Neural progenitor cell (in vitro differentiated cells): Measurements from ENCODE around the gene IKBKE.

Experiments used
- EZH2 ChIP-seq: fragments of 200-600 bp; sonication (generic); IDR thresholded peaks from 2 replicates; pipeline ENCODE4 v1.6.1; 2017; ENCODE audit warnings: antibody characterized with exemption, mild to moderate bottlenecking, moderate library complexity
- EZH2phosphoT487 ChIP-seq: fragments of 200-600 bp; sonication (generic); IDR thresholded peaks from 2 replicates; pipeline ENCODE4 v1.6.1; 2017; ENCODE audit warnings: antibody characterized with exemption
- TF ChIP-seq, protein P1 (sequence below): fragments of 200-600 bp; sonication (generic); IDR thresholded peaks from 2 replicates; pipeline ENCODE4 v1.5.1; 2017; ENCODE audit warnings: antibody characterized with exemption, mild to moderate bottlenecking

DNA sequence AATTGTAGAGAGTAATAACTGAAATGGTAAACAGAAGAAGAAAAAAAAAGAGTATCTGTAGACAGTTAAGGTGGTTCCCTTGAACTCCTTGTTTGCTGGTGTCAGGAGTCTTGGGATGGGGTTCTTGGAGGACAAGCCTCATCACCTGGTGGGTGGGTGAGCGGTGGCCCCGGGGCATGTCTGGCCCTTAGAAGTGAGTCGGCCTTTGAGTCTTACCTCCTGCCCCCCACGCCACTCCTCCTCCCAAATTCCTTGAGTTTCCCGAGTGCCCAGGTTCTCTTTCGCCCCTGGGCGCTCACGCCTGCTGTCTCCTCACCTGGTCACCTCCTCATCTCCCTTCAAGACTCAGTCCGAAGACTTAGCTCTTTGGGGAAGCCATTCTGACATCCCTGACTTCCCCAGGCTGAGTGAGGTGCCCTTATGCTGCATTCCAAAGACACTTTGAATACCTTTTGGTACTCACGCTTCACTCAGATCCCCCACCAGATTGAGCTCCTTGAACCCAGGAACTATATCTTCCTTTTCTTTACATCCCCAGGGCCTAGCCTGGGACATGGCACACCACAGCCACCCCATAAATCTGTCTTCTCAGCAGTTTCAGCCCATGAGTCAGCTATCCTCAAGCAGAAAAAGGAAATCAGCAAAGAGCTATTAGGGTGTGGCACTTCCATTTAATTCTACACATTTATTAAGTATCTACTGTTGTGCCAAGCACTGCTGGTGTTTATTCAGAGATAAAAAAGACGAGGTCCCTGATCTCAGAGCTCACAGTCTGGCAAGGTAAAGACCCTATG lies 13.5 kb upstream of the IKBKE start:
- TF ChIP-seq, protein P1, sequence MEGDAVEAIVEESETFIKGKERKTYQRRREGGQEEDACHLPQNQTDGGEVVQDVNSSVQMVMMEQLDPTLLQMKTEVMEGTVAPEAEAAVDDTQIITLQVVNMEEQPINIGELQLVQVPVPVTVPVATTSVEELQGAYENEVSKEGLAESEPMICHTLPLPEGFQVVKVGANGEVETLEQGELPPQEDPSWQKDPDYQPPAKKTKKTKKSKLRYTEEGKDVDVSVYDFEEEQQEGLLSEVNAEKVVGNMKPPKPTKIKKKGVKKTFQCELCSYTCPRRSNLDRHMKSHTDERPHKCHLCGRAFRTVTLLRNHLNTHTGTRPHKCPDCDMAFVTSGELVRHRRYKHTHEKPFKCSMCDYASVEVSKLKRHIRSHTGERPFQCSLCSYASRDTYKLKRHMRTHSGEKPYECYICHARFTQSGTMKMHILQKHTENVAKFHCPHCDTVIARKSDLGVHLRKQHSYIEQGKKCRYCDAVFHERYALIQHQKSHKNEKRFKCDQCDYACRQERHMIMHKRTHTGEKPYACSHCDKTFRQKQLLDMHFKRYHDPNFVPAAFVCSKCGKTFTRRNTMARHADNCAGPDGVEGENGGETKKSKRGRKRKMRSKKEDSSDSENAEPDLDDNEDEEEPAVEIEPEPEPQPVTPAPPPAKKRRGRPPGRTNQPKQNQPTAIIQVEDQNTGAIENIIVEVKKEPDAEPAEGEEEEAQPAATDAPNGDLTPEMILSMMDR = no peak
- TF ChIP-seq EZH2 (no peak), EZH2phosphoT487 (no peak)
